Brain microvascular endothelial cell (primary cell): ENCODE measurements around the gene RNF213.

Experiments used
- DNase-seq: peaks from one replicate; pipeline ENCODE4 v3.0.0-alpha.2; 2020
- H3K27ac ChIP-seq: fragments of 250-450 bp; sonication (Bioruptor Pico); 2 replicates; pipeline ENCODE4 v1.5.1; 2020; ENCODE audit warnings: mild to moderate bottlenecking, moderate library complexity
- H3K27me3 ChIP-seq: fragments of 250-450 bp; sonication (Bioruptor Pico); replicated peaks from 2 replicates; pipeline ENCODE4 v1.5.1; 2020; ENCODE audit warnings: mild to moderate bottlenecking
- H3K36me3 ChIP-seq: fragments of 250-450 bp; sonication (Bioruptor Pico); replicated peaks from 2 replicates; pipeline ENCODE4 v1.5.1; 2020; ENCODE audit warnings: mild to moderate bottlenecking
- H3K4me3 ChIP-seq: 2 replicates; pipeline ENCODE4 v1.5.1; 2011; ENCODE audit warnings: low read depth, mild to moderate bottlenecking, control low read depth, low read length, moderate library complexity
- CTCF ChIP-seq: IDR thresholded peaks from 2 replicates; pipeline ENCODE4 v1.5.1; 2011; ENCODE audit warnings: low read depth, mild to moderate bottlenecking, moderate library complexity, low read length, control low read depth, inconsistent platforms; ENCODE audit errors: missing control alignments
- in situ Hi-C: cut with HindIII; loops from 2 replicates; pipeline ENCODE4 v1.10.0; 2017; ENCODE audit warnings: low sequenced_read_pairs, low pct_ligation_motif_present

The RNF213 gene

DNA sequence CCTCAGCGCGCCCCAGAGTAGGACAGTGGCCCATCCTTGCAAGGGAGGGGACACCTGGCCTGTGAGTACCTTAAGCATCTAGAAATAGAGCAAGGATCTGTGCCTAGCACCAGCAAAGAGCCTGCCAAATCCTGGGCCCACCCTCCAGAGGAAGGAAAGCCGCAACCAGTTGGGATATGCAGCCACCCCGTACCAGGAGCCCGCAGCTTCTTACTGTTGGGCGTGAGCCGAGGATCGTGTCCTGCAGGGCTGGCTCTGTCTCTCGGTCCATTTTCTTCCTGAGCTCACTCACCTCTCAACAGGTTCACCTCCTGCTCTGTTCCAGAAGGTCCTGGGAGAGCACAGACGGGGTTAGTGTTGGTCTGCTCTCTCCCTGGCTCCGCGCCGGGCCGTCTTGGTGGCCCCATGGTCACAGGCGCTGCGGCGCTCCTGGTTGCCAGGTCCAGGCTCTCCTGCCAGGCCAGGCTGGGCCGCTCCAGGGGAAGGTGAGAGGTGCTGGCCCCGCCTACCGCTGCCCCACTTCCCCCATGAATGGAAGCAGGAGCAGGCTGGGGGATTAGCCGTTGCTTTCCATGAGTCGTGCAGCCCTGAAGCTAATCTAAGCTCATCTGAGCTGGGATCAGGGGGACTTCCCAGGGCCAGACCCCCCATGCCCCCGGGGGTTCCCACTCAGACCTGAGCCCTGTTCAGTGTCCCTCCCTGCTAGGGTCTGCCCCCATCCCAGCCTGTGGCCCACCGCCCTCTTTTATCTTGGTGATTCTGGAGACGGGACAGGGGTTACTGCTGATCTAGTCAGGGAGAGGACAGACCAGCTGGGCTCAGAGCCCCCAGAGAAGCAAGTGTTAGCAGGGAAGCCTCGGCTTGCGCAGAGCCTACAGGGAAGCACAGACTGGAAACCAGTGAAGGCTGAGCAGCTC is 167.0 kb downstream of the RNF213 start:
- Histone ChIP-seq H3K27me3 (no peaks in the 10 kb centered on the region), H3K27ac (no peak overlapping the region), H3K36me3 (no peaks in the 10 kb centered on the region), H3K4me3 (no peak overlapping the region)
- in situ Hi-C loops = loop anchor here (25.0 kb wide), 1 partner anchor 435 kb away; no protein-coding TSS in a partner anchor
- no peak for DNase-seq
- TF ChIP-seq CTCF = no peak

GRCh38 chr17:80428363-80428762 is 167.7 kb downstream of the RNF213 start:
- in situ Hi-C loops = loop anchor here (25.0 kb wide), 1 partner anchor 434 kb away; no protein-coding TSS in a partner anchor
- Histone ChIP-seq H3K36me3 (no peaks in the 10 kb centered on the region), H3K4me3 (no peak overlapping the region), H3K27ac (no peak overlapping the region), H3K27me3 (no peaks in the 10 kb centered on the region)
- DNase-seq = no peak
- TF ChIP-seq CTCF = no peak

GRCh38 chr17:80428796-80429195 is 168.1 kb downstream of the RNF213 start:
- H3K27me3 ChIP-seq = no peaks in the 10 kb centered on the region
- H3K36me3 ChIP-seq = no peaks in the 10 kb centered on the region
- TF ChIP-seq CTCF = no peak
- H3K4me3 ChIP-seq = no peak overlapping the region
- in situ Hi-C loops = loop anchor here (25.0 kb wide), 1 partner anchor 434 kb away; no protein-coding TSS in a partner anchor
- no peak for DNase-seq
- H3K27ac ChIP-seq = no peak overlapping the region

GRCh38 chr17:80429356-80430275 is 169.0 kb downstream of the RNF213 start:
- no peaks in the 10 kb centered on the region for H3K36me3 ChIP-seq
- no peak overlapping the region for H3K27ac ChIP-seq
- no peaks in the 10 kb centered on the region for H3K27me3 ChIP-seq
- DNase-seq = no peak
- in situ Hi-C loops = loop anchor here (25.0 kb wide), 1 partner anchor 433 kb away; no protein-coding TSS in a partner anchor
- no peak overlapping the region for H3K4me3 ChIP-seq
- TF ChIP-seq CTCF = no peak

DNA sequence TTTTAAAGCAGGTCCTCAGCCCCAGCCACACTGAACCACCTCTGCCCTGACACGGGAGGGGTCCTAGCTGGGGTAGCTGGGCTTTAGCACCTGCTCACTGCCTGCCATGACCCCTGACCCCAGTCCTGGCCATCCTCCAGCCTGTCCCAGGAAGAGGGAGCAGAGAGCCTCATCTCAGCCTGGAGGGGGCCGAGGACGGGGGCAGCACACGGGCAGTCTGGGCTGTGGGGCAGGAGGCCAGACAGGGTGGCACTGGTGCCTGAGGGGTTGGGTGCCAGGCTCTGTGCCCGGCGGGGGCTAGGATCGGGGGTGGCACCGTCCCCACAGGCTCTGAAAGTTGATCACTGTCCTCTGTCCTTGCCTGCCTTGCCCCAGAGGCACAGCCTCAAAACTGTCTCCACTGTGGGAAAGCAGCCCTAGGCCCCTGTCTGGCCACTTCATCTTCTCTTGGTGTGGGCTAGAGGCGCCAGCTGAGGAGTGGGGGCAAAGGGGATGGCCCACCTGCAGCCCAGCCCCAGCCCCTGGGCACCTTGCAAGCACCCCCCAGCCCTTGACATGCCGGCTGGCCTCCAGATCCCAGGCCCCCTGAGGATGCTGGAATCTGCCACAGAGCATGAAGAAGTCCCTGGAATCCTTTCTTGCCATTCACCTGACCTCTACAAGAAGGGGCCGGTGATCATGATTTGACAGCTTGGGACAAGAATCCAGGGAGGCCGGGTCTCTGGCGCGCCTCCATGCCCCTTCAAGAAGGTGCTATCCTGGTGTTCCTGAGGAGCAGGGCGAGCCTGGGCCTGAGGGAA is 170.0 kb downstream of the RNF213 start:
- no peaks in the 10 kb centered on the region for H3K36me3 ChIP-seq
- no peaks in the 10 kb centered on the region for H3K27me3 ChIP-seq
- no peak for TF ChIP-seq CTCF
- H3K27ac ChIP-seq = no peak overlapping the region
- no peak for DNase-seq
- no peak overlapping the region for H3K4me3 ChIP-seq
- in situ Hi-C loops = loop anchor here (25.0 kb wide), 1 partner anchor 432 kb away; no protein-coding TSS in a partner anchor
